Thyroid gland (tissue), 4 donors: ENCODE measurements around the gene FOXN3. TPM values are rescaled to one million over a fixed set of nuclear protein-coding genes. Genes with fewer than 3 reads are reported as not detected.
A peak's percentile ranks its signal among the peaks of the same experiment; 100 is the strongest.

ENCODE experiments used
- DNase-seq, 2 donors: peaks; one replicate each; pipeline ENCODE4 v3.0.0-alpha.2; 2019
- H3K27ac ChIP-seq, 3 donors: fragments of 200-600 bp; sonication (generic); 1 replicate in 2 of 3; 2 replicates in 1 of 3; pipeline ENCODE4 v1.5.1; 2016 to 2019; ENCODE audit warnings: mild to moderate bottlenecking in 1 of 3, moderate library complexity in 1 of 3
- H3K27me3 ChIP-seq: fragments of 200-600 bp; sonication (generic); one replicate; pipeline ENCODE4 v1.5.1; 2019
- H3K36me3 ChIP-seq, 2 donors: fragments of 200-600 bp; sonication (generic); one replicate each; pipeline ENCODE4 v1.5.1; 2016 to 2019
- H3K4me1 ChIP-seq, 2 donors: fragments of 200-600 bp; sonication (generic); one replicate each; pipeline ENCODE4 v1.5.1; 2017 to 2019
- H3K4me3 ChIP-seq, 3 donors: fragments of 200-600 bp; sonication (generic); replicated peaks in 1 of 3; 1 replicate in 2 of 3; 2 replicates in 1 of 3; pipeline ENCODE4 v1.5.1; 2016; ENCODE audit warnings: mild to moderate bottlenecking in 1 of 3
- H3K9me3 ChIP-seq: fragments of 200-600 bp; sonication (generic); one replicate; pipeline ENCODE4 v1.5.1; 2017
- CTCF ChIP-seq, 6 experiments: fragments of 200-600 bp in 3 of 6; fragments of 450-650 bp in 3 of 6; sonication (generic) in 3 of 6; IDR thresholded peaks; one replicate each; pipeline ENCODE4 v1.5.1; 2016 to 2019; ENCODE audit warnings: antibody characterized with exemption in 6 of 6, mild to moderate bottlenecking in 2 of 6, inconsistent platforms in 1 of 6, moderate library complexity in 1 of 6
- POLR2A ChIP-seq, 2 donors: fragments of 450-650 bp; IDR thresholded peaks; one replicate each; pipeline ENCODE4 v1.6.1; 2017; ENCODE audit warnings: antibody characterized with exemption in 2 of 2, mild to moderate bottlenecking in 2 of 2, moderate library complexity in 1 of 2
- WGBS, 2 donors: methylation state at CpG; one replicate each; pipeline ENCODE4 v1.1.5; 2017; 5-methylcytosine and 5-hydroxymethylcytosine counted together
- intact Hi-C: fragments of 100-400 bp; cut with DNase I; formaldehyde crosslinking; loops from one replicate; pipeline ENCODE4 v1.15.1; 2023
- total RNA-seq, 4 donors: library from RNA; depleted of rRNA; stranded (reverse); fragments of >200 nt; gene quantifications; one replicate each; pipeline ENCODE4 v1.2.3, GENCODE V29; 2016

The FOXN3 gene
- total RNA-seq, 4 donors from 2014 or later, result 38.7 to 70.1 (median 43.1) TPM

GRCh38 chr14:89214221-89214965, 202.6 kb downstream of the FOXN3 start:
- WGBS, 2 donors, result 19 to 31% methylated on average over 14 of the region's 14 CpGs
- Histone ChIP-seq H3K36me3 (no peaks in the 10 kb centered on the region), H3K27me3 (no peaks in the 10 kb centered on the region), H3K9me3 (no peaks in the 10 kb centered on the region), H3K4me3 (no peak overlapping the region), H3K27ac (peak overlapping the region; percentile 58 to 72 (median 66)), H3K4me1 (peaks cover 15 to 22% of the 10 kb centered on the region in 2 donors)
- peak; percentile 97 to 98 for DNase-seq
- TF ChIP-seq POLR2A (IDR thresholded peaks at IDR 0.05), result no peak
- TF ChIP-seq CTCF (IDR thresholded peaks at IDR 0.05), result peak in 3 of 6 experiments; percentile 15 to 23 (median 19)
- intact Hi-C loops, result no loop called here

- no peak for DNase-seq
- TF ChIP-seq CTCF (IDR thresholded peaks at IDR 0.05) (no peak), POLR2A (IDR thresholded peaks at IDR 0.05) (no peak)
- H3K4me1 ChIP-seq, result peaks cover 15 to 26% of the 10 kb centered on the region in 2 donors
- no peak overlapping the region for H3K4me3 ChIP-seq
- H3K36me3 ChIP-seq, result no peaks in the 10 kb centered on the region
- intact Hi-C loops, result no loop called here
- H3K27ac ChIP-seq, result peak overlapping the region in 1 of 3 donors; percentile 8
- no peaks in the 10 kb centered on the region for H3K9me3 ChIP-seq
- 49 to 74% methylated on average over 5 to 6 of the region's 6 CpGs for WGBS, 2 donors
- H3K27me3 ChIP-seq, result no peaks in the 10 kb centered on the region
These were observed 204.4 kb downstream of the FOXN3 start for GRCh38 chr14:89212386-89213235.

DNA sequence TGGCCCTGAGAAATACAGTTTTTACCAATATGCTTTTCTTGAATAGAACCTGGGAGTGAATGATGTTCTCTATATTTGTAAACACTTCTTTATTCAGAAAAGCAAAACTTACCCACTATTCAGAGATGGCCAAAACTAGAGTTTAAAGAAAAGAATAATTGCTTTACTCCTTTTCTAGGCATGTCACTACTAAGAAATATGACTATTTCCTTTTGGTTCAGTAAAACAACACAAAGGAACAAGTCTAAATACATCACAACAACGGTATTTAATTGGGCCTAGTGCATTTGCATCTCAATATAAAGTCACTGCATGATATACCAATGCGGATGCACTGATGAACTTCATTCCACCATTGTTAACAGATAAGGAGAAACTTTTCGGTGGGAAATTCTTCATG, 207.5 kb downstream of the FOXN3 start:
- WGBS, 2 donors, result 95% methylated on average over 3 of the region's 3 CpGs
- Histone ChIP-seq H3K4me3 (no peak overlapping the region), H3K4me1 (peaks cover 8 to 20% of the 10 kb centered on the region in 2 donors), H3K9me3 (no peaks in the 10 kb centered on the region), H3K36me3 (no peaks in the 10 kb centered on the region), H3K27ac (no peak overlapping the region), H3K27me3 (no peaks in the 10 kb centered on the region)
- intact Hi-C loops, result no loop called here
- DNase-seq, result no peak
- TF ChIP-seq POLR2A (IDR thresholded peaks at IDR 0.05), result no peak
- no peak for TF ChIP-seq CTCF (IDR thresholded peaks at IDR 0.05)

DNA sequence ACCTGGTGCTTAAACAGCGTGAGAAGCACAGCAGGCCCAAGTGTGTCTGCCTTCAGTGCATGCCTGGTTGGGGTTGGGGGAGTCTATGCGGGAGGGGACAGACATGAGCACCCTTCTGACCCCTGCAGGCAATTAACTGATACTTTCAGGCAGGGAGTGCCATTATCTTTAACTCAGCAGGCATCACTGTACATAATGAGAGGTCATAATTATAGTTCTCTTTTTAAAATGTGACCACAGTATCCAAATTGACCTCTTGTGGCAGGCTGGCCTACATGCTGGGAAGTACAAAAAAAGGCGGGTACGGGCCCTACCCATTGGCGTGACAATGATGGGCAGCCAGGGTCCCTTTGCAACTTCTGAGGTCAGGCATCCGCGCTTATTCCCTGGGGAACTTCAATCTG, 209.1 kb downstream of the FOXN3 start:
- no peaks in the 10 kb centered on the region for H3K9me3 ChIP-seq
- H3K27ac ChIP-seq, result no peak overlapping the region
- no peak for TF ChIP-seq POLR2A (IDR thresholded peaks at IDR 0.05)
- no peak for TF ChIP-seq CTCF (IDR thresholded peaks at IDR 0.05)
- H3K4me1 ChIP-seq, result peaks cover 0 to 10% of the 10 kb centered on the region in 2 donors
- intact Hi-C loops, result no loop called here
- no peak overlapping the region for H3K4me3 ChIP-seq
- DNase-seq, result no peak
- H3K27me3 ChIP-seq, result no peaks in the 10 kb centered on the region
- H3K36me3 ChIP-seq, result no peaks in the 10 kb centered on the region
- 71 to 83% methylated on average over 7 of the region's 7 CpGs for WGBS, 2 donors
